H1 (cell line): ENCODE measurements around the gene AKIRIN1. TPM values are rescaled to one million over a fixed set of nuclear protein-coding genes. Genes with fewer than 3 reads are reported as not detected.

Experiments
- CTCF ChIA-PET: fragments of 300-600 bp; sonication (Branson Sonifier 250); formaldehyde crosslinking; loops from one replicate; lab custom pipeline; 2021; ENCODE audit not compliant: partially characterized antibody; lab: Charles Lee
- POLR2A ChIA-PET: fragments of 300-600 bp; sonication (Branson Sonifier 250); formaldehyde crosslinking; loops from one replicate; lab custom pipeline; 2021; ENCODE audit warnings: inconsistent platforms; ENCODE audit not compliant: partially characterized antibody; lab: Charles Lee
- DNase-seq, 2 experiments: peaks; one replicate each; pipeline versions ENCODE4 v3.0.0 to v3.0.0-alpha.2; 2010 to 2022; ENCODE audit warnings: low spot score in 2 of 2, low read depth in 1 of 2, mixed read lengths in 1 of 2
- FAIRE-seq: peaks from 2 replicates; lab custom pipeline; 2011; peaks lifted over from hg19 to GRCh38; lab: Jason Lieb, UNC
- H2AFZ ChIP-seq: 2 replicates; pipeline ENCODE4 v1.8.1; 2012; ENCODE audit warnings: low read length, inconsistent platforms
- H2AK5ac ChIP-seq: 2 replicates; pipeline ENCODE4 v1.6.1; 2013; ENCODE audit warnings: low read depth, low read length
- H2BK120ac ChIP-seq: replicated peaks from 2 replicates; pipeline ENCODE3; 2013; ENCODE audit warnings: low read depth, low read length, inconsistent platforms
- H2BK12ac ChIP-seq: 2 replicates; pipeline ENCODE4 v1.6.1; 2013; ENCODE audit warnings: low read depth, low read length
- H2BK15ac ChIP-seq: 2 replicates; pipeline ENCODE4 v1.6.1; 2013; ENCODE audit warnings: low read length
- H2BK20ac ChIP-seq: 2 replicates; pipeline ENCODE4 v1.6.1; 2013; ENCODE audit warnings: low read length
- H2BK5ac ChIP-seq: 2 replicates; pipeline ENCODE4 v1.6.1; 2013; ENCODE audit warnings: low read depth, low read length
- H3K14ac ChIP-seq: 2 replicates; pipeline ENCODE4 v1.6.1; 2013; ENCODE audit warnings: inconsistent platforms; ENCODE audit not compliant: insufficient read length
- H3K18ac ChIP-seq: 2 replicates; pipeline ENCODE4 v1.6.1; 2013; ENCODE audit warnings: low read length; ENCODE audit errors: extremely low read depth
- H3K23ac ChIP-seq: 2 replicates; pipeline ENCODE4 v1.6.1; 2013; ENCODE audit warnings: inconsistent platforms; ENCODE audit not compliant: insufficient read length
- H3K23me2 ChIP-seq: 2 replicates; pipeline ENCODE4 v1.6.1; 2013; ENCODE audit warnings: low read depth, low read length
- H3K27ac ChIP-seq: 2 replicates; pipeline ENCODE4 v1.6.1; 2011; ENCODE audit warnings: low read depth, low read length, inconsistent platforms
- H3K27me3 ChIP-seq, 4 experiments: replicated peaks in 1 of 4; 1 replicate in 1 of 4; 2 replicates in 3 of 4; pipeline versions ENCODE4 v1.6.1 to v1.8.1; 2011 to 2013; ENCODE audit warnings: low read length in 3 of 4, mild to moderate bottlenecking in 3 of 4, inconsistent platforms in 2 of 4, mixed read lengths in 2 of 4, moderate library complexity in 1 of 4; ENCODE audit not compliant: control insufficient read depth in 3 of 4, insufficient read depth in 3 of 4; ENCODE audit errors: extremely low read depth in 1 of 4
- H3K36me3 ChIP-seq, 4 experiments: 2 replicates each; pipeline versions ENCODE4 v1.6.1 to v1.8.1; 2011 to 2013; ENCODE audit warnings: mild to moderate bottlenecking in 4 of 4, low read length in 3 of 4, moderate library complexity in 2 of 4, control low read depth in 1 of 4, inconsistent platforms in 1 of 4; ENCODE audit not compliant: insufficient read depth in 4 of 4, control insufficient read depth in 2 of 4
- H3K4ac ChIP-seq: replicated peaks from 2 replicates; pipeline ENCODE3; 2013; ENCODE audit warnings: low read length, low read depth, mixed read lengths, inconsistent platforms; ENCODE audit not compliant: insufficient read length
- H3K4me1 ChIP-seq, 4 experiments: replicated peaks in 1 of 4; 1 replicate in 1 of 4; 2 replicates in 3 of 4; pipeline versions ENCODE4 v1.6.1 to v1.8.1; 2011 to 2013; ENCODE audit warnings: low read length in 3 of 4, inconsistent platforms in 2 of 4, mixed read lengths in 1 of 4; ENCODE audit not compliant: insufficient read depth in 4 of 4, control insufficient read depth in 3 of 4
- H3K4me2 ChIP-seq, 2 experiments: 2 replicates each; pipeline versions ENCODE4 v1.6.1 to v1.8.1; 2011 to 2013; ENCODE audit warnings: low read depth in 2 of 2, low read length in 2 of 2, control low read depth in 1 of 2, inconsistent platforms in 1 of 2, mild to moderate bottlenecking in 1 of 2; ENCODE audit not compliant: insufficient read depth in 1 of 2
- H3K4me3 ChIP-seq, 4 experiments: fragments of 200-600, 300-600 bp in 1 of 4; sonication (generic), shearing (Covaris generic), sonication (Bioruptor Twin) in 1 of 4; 2 replicates each; pipeline versions ENCODE4 v1.5.1 to v1.8.1; 2011 to 2016; ENCODE audit warnings: low read length in 4 of 4, low read depth in 3 of 4, control low read depth in 2 of 4, inconsistent platforms in 2 of 4, mild to moderate bottlenecking in 2 of 4, mixed read lengths in 1 of 4, moderate library complexity in 1 of 4; ENCODE audit not compliant: insufficient read depth in 2 of 4; ENCODE audit errors: extremely low read depth in 1 of 4
- H3K56ac ChIP-seq: replicated peaks from 2 replicates; pipeline ENCODE3; 2013; ENCODE audit warnings: low read depth, mild to moderate bottlenecking, mixed read lengths, low read length, inconsistent platforms; ENCODE audit not compliant: insufficient read length
- H3K79me1 ChIP-seq: 2 replicates; pipeline ENCODE4 v1.6.1; 2013; ENCODE audit warnings: low read depth, low read length, control low read depth
- H3K79me2 ChIP-seq, 2 experiments: 2 replicates each; pipeline versions ENCODE4 v1.6.1 to v1.8.1; 2012 to 2013; ENCODE audit warnings: low read length in 2 of 2, mild to moderate bottlenecking in 2 of 2, inconsistent platforms in 1 of 2; ENCODE audit not compliant: insufficient read depth in 2 of 2, control insufficient read depth in 1 of 2
- H3K9ac ChIP-seq, 4 experiments: replicated peaks in 1 of 4; 1 replicate in 1 of 4; 2 replicates in 3 of 4; pipeline versions ENCODE4 v1.6.1 to v1.8.1; 2011 to 2013; ENCODE audit warnings: low read depth in 3 of 4, low read length in 3 of 4, control low read depth in 2 of 4, mild to moderate bottlenecking in 2 of 4, moderate library complexity in 2 of 4, inconsistent platforms in 1 of 4; ENCODE audit errors: extremely low read depth in 1 of 4
- H3K9me3 ChIP-seq, 2 experiments: 2 replicates each; pipeline versions ENCODE4 v1.6.1 to v1.8.1; 2012 to 2013; ENCODE audit warnings: mild to moderate bottlenecking in 2 of 2, moderate library complexity in 2 of 2, control low read depth in 1 of 2, inconsistent platforms in 1 of 2, low read depth in 1 of 2, low read length in 1 of 2, mixed read lengths in 1 of 2; ENCODE audit not compliant: insufficient read depth in 2 of 2
- H4K20me1 ChIP-seq, 2 experiments: replicated peaks in 1 of 2; 2 replicates each; pipeline versions ENCODE3 to v1.8.1; 2011 to 2013; ENCODE audit warnings: inconsistent platforms in 2 of 2, low read length in 2 of 2, mild to moderate bottlenecking in 1 of 2; ENCODE audit not compliant: insufficient read depth in 2 of 2, control insufficient read depth in 1 of 2
- H4K5ac ChIP-seq: 2 replicates; pipeline ENCODE4 v1.6.1; 2013; ENCODE audit warnings: low read length, low read depth, mixed read lengths, inconsistent platforms; ENCODE audit not compliant: insufficient read length
- H4K8ac ChIP-seq: 2 replicates; pipeline ENCODE4 v1.8.0; 2013; ENCODE audit warnings: mild to moderate bottlenecking, moderate library complexity, low read length, inconsistent platforms; ENCODE audit not compliant: insufficient read depth; ENCODE audit errors: extremely low read depth
- H4K91ac ChIP-seq: replicated peaks from 2 replicates; pipeline ENCODE3; 2013; ENCODE audit warnings: low read length, mixed read lengths, inconsistent platforms; ENCODE audit not compliant: insufficient read length
- CBX5 ChIP-seq: fragments of 300-800, 300-1000 bp; sonication (generic); IDR thresholded peaks from 2 replicates; pipeline ENCODE4 v1.7.1; 2016; ENCODE audit warnings: antibody characterized with exemption, low read length, low read depth
- EP300 ChIP-seq, 2 experiments: IDR thresholded peaks; 1 replicate in 1 of 2; 2 replicates in 1 of 2; pipeline ENCODE4 v1.6.1; 2011 to 2012; ENCODE audit warnings: low read depth in 2 of 2, low read length in 2 of 2, mild to moderate bottlenecking in 2 of 2, borderline replicate concordance in 1 of 2, inconsistent platforms in 1 of 2, moderate library complexity in 1 of 2
- JUND ChIP-seq: IDR thresholded peaks from 2 replicates; pipeline ENCODE4 v1.6.1; 2011; ENCODE audit warnings: mild to moderate bottlenecking, improper control_type of control experiment, low read length
- SIN3A ChIP-seq, 2 experiments: IDR thresholded peaks in 1 of 2; conservative IDR thresholded peaks in 1 of 2; 2 replicates each; pipeline ENCODE4 v1.6.1; 2011 to 2012; ENCODE audit warnings: low read length in 2 of 2, improper control_type of control experiment in 1 of 2, low read depth in 1 of 2, mild to moderate bottlenecking in 1 of 2
- WGBS, 2 experiments: shearing (Covaris generic) in 1 of 2; methylation state at CpG; one replicate each; pipeline versions ENCODE4 v1.1.6 to v1.1.7; 2013 to 2015; ENCODE audit warnings: low lambda C conversion rate in 2 of 2, mixed read lengths in 2 of 2, inconsistent platforms in 1 of 2, low coverage in 1 of 2, missing lambda C conversion rate in 1 of 2; ENCODE audit not compliant: insufficient replicate concordance in 2 of 2, insufficient coverage in 1 of 2, insufficient read length in 1 of 2; ENCODE audit errors: extremely low coverage in 1 of 2, missing lambda C conversion rate in 1 of 2; 5-methylcytosine and 5-hydroxymethylcytosine counted together
- polyA plus RNA-seq, 7 experiments: library from polyadenylated mRNA; depleted of rRNA in 3 of 7; stranded (reverse) in 5 of 7; unstranded in 2 of 7; fragments of >200 nt in 5 of 7; fragments of 200-250 nt in 2 of 7; gene quantifications; 1 replicate in 5 of 7; 2 replicates in 1 of 7; 4 replicates in 1 of 7; pipeline versions ENCODE4 v1.2.1 to v1.2.3, GENCODE V29; 2011 to 2013; ENCODE audit warnings: missing spikeins in 2 of 7, mixed read lengths in 2 of 7
- total RNA-seq: library from RNA; stranded (reverse); fragmentation: NEBNext Ultra II Directional; extraction: Animal tissue kit (Norgen Biotek cat#: 25700); gene quantifications from 2 replicates; pipeline ENCODE4 v1.2.1, GENCODE V29; 2021

AKIRIN1 gene
- total and polyA plus RNA-seq, 2 of the 8 experiments (the other 6 are each of a cell fraction or from before 2014, with no cell fraction given): 148 to 236 TPM

- Histone ChIP-seq H4K91ac (no peak overlapping the region), H3K9ac (peak overlapping the region; percentile 72 to 98 (median 92)), H4K5ac (peak overlapping the region; percentile 67), H3K79me2 (peaks cover 48 to 64% of the 10 kb centered on the region in 2 experiments), H3K14ac (no peak overlapping the region), H2AK5ac (no peak overlapping the region), H2BK5ac (peak overlapping the region; percentile 66), H2AFZ (no peak overlapping the region), H3K23me2 (peaks cover 6% of the 10 kb centered on the region; the same call in 1 of the 2 replicates), H4K20me1 (peaks cover 20 to 30% of the 10 kb centered on the region in 2 experiments), H3K36me3 (peaks cover 2 to 56% (median 22%) of the 10 kb centered on the region in 4 experiments; a peak in 5 of 8 replicates), H3K79me1 (no peaks in the 10 kb centered on the region; the same call in 1 of the 2 replicates), H3K56ac (peak overlapping the region; percentile 34), H3K18ac (peak overlapping the region; percentile 90), H3K9me3 (no peaks in the 10 kb centered on the region), H3K23ac (no peak overlapping the region), H2BK20ac (no peak overlapping the region), H4K8ac (no peak overlapping the region), H3K4me1 (peaks cover 0 to 22% (median 9%) of the 10 kb centered on the region in 4 experiments; a peak in 6 of 7 replicates), H3K27ac (peak overlapping the region; percentile 31; the same call in 1 of the 2 replicates), H3K4me2 (peak overlapping the region; percentile 78 to 98), H2BK12ac (no peak overlapping the region), H2BK120ac (no peak overlapping the region), H3K4ac (peak overlapping the region; percentile 16), H3K4me3 (peak overlapping the region; percentile 83 to 100 (median 92)), H3K27me3 (no peaks in the 10 kb centered on the region), H2BK15ac (no peak overlapping the region)
- ChIA-PET POLR2A (interaction anchor here (0.7 to 9.1 kb wide), 17 partner anchors 10 to 996 kb away, joined by 3 to 60 read pairs (median 5); partner anchors contain the start of genes NDUFS5 and RRAGC), CTCF (no interaction called here)
- FAIRE-seq (no peak), DNase-seq (no peak)
- 16% methylated on average over 11 of the region's 11 CpGs; no CpG with 5 or more reads in 1 of the 2 experiments for WGBS, 2 experiments
- TF ChIP-seq JUND (no peak), CBX5 (no peak), EP300 (IDR thresholded peaks at IDR 0.05; ENCODE audit: borderline replicate concordance in 1 of 2, low read depth in 2 of 2, low read length in 2 of 2) (no peak), SIN3A (conservative IDR thresholded peaks at IDR 0.05 in 1 of 2, IDR thresholded peaks at IDR 0.05 in 1 of 2; ENCODE audit: low read depth in 1 of 2, low read length in 2 of 2) (0 out of 4 replicates have a peak, but pooled peaks of 1 of the 2 experiments have one; percentile 32)
Observed at GRCh38 chr1:38992412-38993111, 1.5 kb downstream of the AKIRIN1 start.
